Psoas muscle (tissue), 8 donors: ENCODE results near the gene ASB15. TPM values are rescaled to one million over a fixed set of nuclear protein-coding genes. Genes with fewer than 3 reads are reported as not detected.

Experiments used
- ATAC-seq, 4 donors: fragments of 200-7000 bp; cut with Tn5 transposase; one replicate each; pipeline ENCODE4 v1.9.1; 2020; ENCODE audit warnings: moderate library complexity in 3 of 4, mild to moderate bottlenecking in 2 of 4
- DNase-seq, 2 donors: peaks; one replicate each; pipeline ENCODE4 v3.0.0-alpha.2; 2020
- H3K27ac ChIP-seq: fragments of 200-600 bp; one replicate; pipeline ENCODE4 v1.8.0; 2022
- H3K27me3 ChIP-seq, 3 donors: fragments of 200-600 bp in 1 of 3; one replicate each; pipeline versions ENCODE4 v1.6.1 to v1.8.0; 2013 to 2022; ENCODE audit warnings: low read length in 2 of 3, mild to moderate bottlenecking in 2 of 3, moderate library complexity in 1 of 3; ENCODE audit not compliant: insufficient read depth in 3 of 3
- H3K36me3 ChIP-seq, 2 donors: fragments of 200-600 bp in 1 of 2; one replicate each; pipeline versions ENCODE4 v1.6.1 to v1.8.0; 2013 to 2022; ENCODE audit warnings: low read depth in 1 of 2, mild to moderate bottlenecking in 1 of 2, moderate library complexity in 1 of 2; ENCODE audit not compliant: insufficient read depth in 1 of 2
- H3K4me1 ChIP-seq: fragments of 200-600 bp; one replicate; pipeline ENCODE4 v1.8.0; 2022
- H3K4me3 ChIP-seq: fragments of 200-600 bp; one replicate; pipeline ENCODE4 v1.8.0; 2022; ENCODE audit warnings: mild to moderate bottlenecking
- H3K9me3 ChIP-seq: fragments of 200-600 bp; one replicate; pipeline ENCODE4 v1.8.0; 2022
- CTCF ChIP-seq: fragments of 200-600 bp; IDR thresholded peaks from one replicate; pipeline ENCODE4 v1.8.0; 2022; ENCODE audit warnings: antibody characterized with exemption
- WGBS, 3 donors: extraction: QIAGEN DNeasy Blood & Tissue Kit; methylation state at CpG; one replicate each; pipeline versions ENCODE4 v1.1.6 to v1.1.7; 2013; 5-methylcytosine and 5-hydroxymethylcytosine counted together
- intact Hi-C, 2 donors: fragments of 100-400 bp; cut with DNase I; formaldehyde crosslinking; loops; one replicate each; pipeline versions ENCODE4 v1.11.0 to v1.14.2; 2022
- polyA plus RNA-seq, 3 donors: library from polyadenylated mRNA; stranded (reverse); fragments of 200-250 nt; gene quantifications; one replicate each; pipeline ENCODE4 v1.2.3, GENCODE V29; 2013
- total RNA-seq, 4 donors: library from RNA; stranded (reverse); fragmentation: NEBNext Ultra II Directional in 2 of 4; extraction: Animal tissue kit (Norgen Biotek cat#: 25700) in 2 of 4; gene quantifications; one replicate each; pipeline versions ENCODE4 v1.2.1 to v1.2.4, GENCODE V29; 2021 to 2023
- donor health status: healthy with polysubstance abuse.
- donor health status: DM: no; HTN: no; CAD: no; lungs with moderate emphysema.
- donor health status: Bipolar disorder and iron deficiency.
- donor health status: healthy.
- donor health status: DM: yes; HTN: yes; CAD: no.
- donor health status: DM: no; HTN: no; CAD: no.
- donor health status: DM: no; HTN: no; CAD: no.
- donor health status: DM: yes; HTN: yes; CAD: no.

ASB15 gene
- total and polyA plus RNA-seq, 7 donors: 0.12 to 23.6 (median 10.3) TPM

- Histone ChIP-seq H3K4me3 (peak overlapping the region; percentile 69), H3K4me1 (peaks cover 12% of the 10 kb centered on the region), H3K36me3 (peaks cover 0 to 66% of the 10 kb centered on the region in 2 donors), H3K9me3 (no peaks in the 10 kb centered on the region), H3K27me3 (no peaks in the 10 kb centered on the region), H3K27ac (peak overlapping the region; percentile 89)
- WGBS, 3 donors: 46 to 54% (median 47%) methylated on average over 6 of the region's 6 CpGs
- ATAC-seq (peak in 1 of 4 donors; percentile 44), DNase-seq (peak in 1 of 2 donors; percentile 62)
- no peak for TF ChIP-seq CTCF
- intact Hi-C loops: no loop called here
These were observed 61.6 kb downstream of the ASB15 start for GRCh38 chr7:123663200-123663599.

- Histone ChIP-seq H3K27me3 (no peaks in the 10 kb centered on the region), H3K27ac (peak overlapping the region; percentile 89), H3K9me3 (no peaks in the 10 kb centered on the region), H3K36me3 (peaks cover 0 to 49% of the 10 kb centered on the region in 2 donors), H3K4me1 (peaks cover 12% of the 10 kb centered on the region), H3K4me3 (peak overlapping the region; percentile 69)
- WGBS, 3 donors: 33 to 38% (median 35%) methylated on average over 2 of the region's 2 CpGs
- DNase-seq: no peak
- no peak for TF ChIP-seq CTCF
- no peak for ATAC-seq
- intact Hi-C loops: no loop called here
These were observed 63.5 kb downstream of the ASB15 start for GRCh38 chr7:123665157-123665556.

GRCh38 chr7:123665896-123666295 is 64.3 kb downstream of the ASB15 start:
- H3K27ac ChIP-seq: peak overlapping the region; percentile 89
- intact Hi-C loops: no loop called here
- peaks cover 12% of the 10 kb centered on the region for H3K4me1 ChIP-seq
- H3K4me3 ChIP-seq: peak overlapping the region; percentile 69
- TF ChIP-seq CTCF: no peak
- H3K9me3 ChIP-seq: no peaks in the 10 kb centered on the region
- no peaks in the 10 kb centered on the region for H3K27me3 ChIP-seq
- peaks cover 0 to 48% of the 10 kb centered on the region in 2 donors for H3K36me3 ChIP-seq
- ATAC-seq (peak in 2 of 4 donors; percentile 1 to 2), DNase-seq (no peak)
- 46 to 90% (median 60%) methylated on average over 1 of the region's 1 CpG for WGBS, 3 donors

- TF ChIP-seq CTCF: no peak
- Histone ChIP-seq H3K9me3 (no peaks in the 10 kb centered on the region), H3K27ac (peak overlapping the region; percentile 89), H3K4me3 (peak overlapping the region; percentile 3), H3K27me3 (no peaks in the 10 kb centered on the region), H3K4me1 (peaks cover 12% of the 10 kb centered on the region), H3K36me3 (peaks cover 0 to 42% of the 10 kb centered on the region in 2 donors)
- peak; percentile 54 to 89 (median 75) for ATAC-seq
- WGBS, 3 donors: 13 to 19% (median 14%) methylated on average over 1 of the region's 1 CpG
- intact Hi-C loops: no loop called here
- no peak for DNase-seq
These were observed 64.9 kb downstream of the ASB15 start for GRCh38 chr7:123666492-123666891.

- intact Hi-C loops: no loop called here
These were observed 67.9 kb downstream of the ASB15 start for GRCh38 chr7:123669485-123669884.

More at GRCh38 chr7:123669485-123669884, 67.9 kb downstream of the ASB15 start:
- Histone ChIP-seq H3K4me3 (no peak overlapping the region), H3K9me3 (no peaks in the 10 kb centered on the region), H3K27me3 (no peaks in the 10 kb centered on the region), H3K4me1 (peaks cover 29% of the 10 kb centered on the region), H3K36me3 (peaks cover 0 to 13% of the 10 kb centered on the region in 2 donors), H3K27ac (peak overlapping the region; percentile 89)
- WGBS, 3 donors: 76 to 87% (median 83%) methylated on average over 7 of the region's 7 CpGs
- DNase-seq: no peak
- TF ChIP-seq CTCF: no peak
- ATAC-seq: no peak
